ENCODE data around the gene DENND5A.

DNA sequence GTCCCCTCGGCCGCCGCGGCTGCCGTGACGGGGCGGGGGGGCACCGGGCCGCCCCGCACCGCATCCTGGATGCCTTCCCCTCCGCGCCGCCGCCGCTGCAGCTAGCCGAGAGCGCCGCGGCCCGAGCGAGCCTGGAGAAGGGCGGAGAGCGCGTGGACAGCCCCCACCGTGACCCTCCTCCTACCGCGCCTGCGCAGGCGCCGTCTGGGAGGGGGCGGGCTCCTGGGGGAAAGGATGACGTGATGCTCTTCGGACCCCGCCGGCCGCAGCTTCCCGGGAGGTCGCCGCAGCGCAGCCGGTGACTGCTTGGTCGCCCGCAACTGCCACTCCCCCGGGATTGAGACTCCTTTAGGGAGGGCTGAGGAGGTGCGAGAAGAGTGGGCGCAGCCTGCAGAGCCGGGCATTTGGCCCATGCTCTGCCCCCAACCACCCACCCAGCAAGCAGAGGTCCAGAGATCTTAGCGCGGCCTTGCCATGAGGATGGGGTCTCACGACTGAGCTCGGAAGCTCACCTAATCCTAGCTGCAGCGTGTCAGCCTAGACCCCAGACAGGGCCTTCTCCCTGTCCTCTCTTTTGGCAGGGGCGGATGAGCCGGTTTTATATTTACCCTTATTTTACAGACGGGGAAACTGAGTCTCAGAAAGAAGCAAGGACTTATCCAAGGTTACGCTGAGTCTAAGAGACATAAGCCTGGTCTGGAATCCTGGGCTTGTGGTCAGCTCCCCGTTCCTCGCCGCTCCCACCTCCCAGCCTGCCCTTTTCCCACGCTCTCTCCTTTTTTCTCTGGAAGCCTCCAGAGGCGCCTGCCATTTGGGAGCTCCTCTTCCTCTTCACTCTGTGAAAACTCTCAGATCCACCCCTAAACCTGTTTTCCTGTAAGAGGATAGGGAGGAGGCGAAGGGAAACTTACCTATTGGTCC is at the start of gene DENND5A:
- no peak for TF ChIP-seq EZH2 (IDR thresholded peaks at IDR 0.05; ENCODE audit: low read length, unreplicated experiment)
- TF ChIP-seq, protein P1, sequence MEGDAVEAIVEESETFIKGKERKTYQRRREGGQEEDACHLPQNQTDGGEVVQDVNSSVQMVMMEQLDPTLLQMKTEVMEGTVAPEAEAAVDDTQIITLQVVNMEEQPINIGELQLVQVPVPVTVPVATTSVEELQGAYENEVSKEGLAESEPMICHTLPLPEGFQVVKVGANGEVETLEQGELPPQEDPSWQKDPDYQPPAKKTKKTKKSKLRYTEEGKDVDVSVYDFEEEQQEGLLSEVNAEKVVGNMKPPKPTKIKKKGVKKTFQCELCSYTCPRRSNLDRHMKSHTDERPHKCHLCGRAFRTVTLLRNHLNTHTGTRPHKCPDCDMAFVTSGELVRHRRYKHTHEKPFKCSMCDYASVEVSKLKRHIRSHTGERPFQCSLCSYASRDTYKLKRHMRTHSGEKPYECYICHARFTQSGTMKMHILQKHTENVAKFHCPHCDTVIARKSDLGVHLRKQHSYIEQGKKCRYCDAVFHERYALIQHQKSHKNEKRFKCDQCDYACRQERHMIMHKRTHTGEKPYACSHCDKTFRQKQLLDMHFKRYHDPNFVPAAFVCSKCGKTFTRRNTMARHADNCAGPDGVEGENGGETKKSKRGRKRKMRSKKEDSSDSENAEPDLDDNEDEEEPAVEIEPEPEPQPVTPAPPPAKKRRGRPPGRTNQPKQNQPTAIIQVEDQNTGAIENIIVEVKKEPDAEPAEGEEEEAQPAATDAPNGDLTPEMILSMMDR (conservative IDR thresholded peaks at IDR 0.05; ENCODE audit: low read depth, low read length): no peak

Measured in PC-3 (cell line).